22Rv1 (cell line): ENCODE results near the gene ADH1A.
"Not testable (repeated sequence)": the region's sequence is repeated elsewhere in the genome, so short reads cannot be mapped to it uniquely, and the experiment has no call there.

Source experiments
- CTCF ChIP-seq: fragments of 450-650 bp; IDR thresholded peaks from 2 replicates; pipeline ENCODE4 v1.5.1; 2017; ENCODE audit warnings: mild to moderate bottlenecking
- ZFX ChIP-seq: fragments of 450-650 bp; IDR thresholded peaks from 2 replicates; pipeline ENCODE4 v1.6.1; 2017; ENCODE audit warnings: antibody characterized with exemption, borderline replicate concordance

GRCh38 chr4:99317811-99318210 is 27.0 kb upstream of the ADH1A start:
- not testable (repeated sequence) for TF ChIP-seq CTCF, ZFX
